Neutrophil (primary cell): ENCODE results near the gene ADAMTS14.

Source experiments
- H3K27ac ChIP-seq: fragments of 200-600 bp; sonication (generic); 2 replicates; pipeline ENCODE4 v1.5.1; 2016; ENCODE audit warnings: mild to moderate bottlenecking, moderate library complexity
- H3K27me3 ChIP-seq: fragments of 200-600 bp; sonication (generic); 2 replicates; pipeline ENCODE4 v1.6.0; 2016; ENCODE audit warnings: mild to moderate bottlenecking
- H3K36me3 ChIP-seq: fragments of 200-600 bp; sonication (generic); 2 replicates; pipeline ENCODE4 v1.5.1; 2017
- H3K4me1 ChIP-seq, 2 experiments: fragments of 200-600 bp in 1 of 2; sonication (generic) in 1 of 2; 1 replicate in 1 of 2; 2 replicates in 1 of 2; pipeline versions ENCODE4 v1.5.1 to v1.6.1; 2013 to 2016; ENCODE audit warnings: low read depth in 1 of 2, low read length in 1 of 2, mild to moderate bottlenecking in 1 of 2, moderate library complexity in 1 of 2; ENCODE audit not compliant: control insufficient read depth in 1 of 2, insufficient read depth in 1 of 2
- H3K4me3 ChIP-seq, 2 experiments: fragments of 200-600 bp in 1 of 2; sonication (generic) in 1 of 2; 1 replicate in 1 of 2; 2 replicates in 1 of 2; pipeline ENCODE4 v1.5.1; 2013 to 2016; ENCODE audit warnings: low read depth in 1 of 2, low read length in 1 of 2, mild to moderate bottlenecking in 1 of 2, moderate library complexity in 1 of 2
- H3K9me3 ChIP-seq: fragments of 200-600 bp; sonication (generic); 2 replicates; pipeline ENCODE4 v1.5.1; 2016
- TF ChIP-seq, protein P1 (sequence below): fragments of 200-600 bp; sonication (generic); IDR thresholded peaks from 2 replicates; pipeline ENCODE4 v1.5.1; 2016; ENCODE audit warnings: antibody characterized with exemption

Gene ADAMTS14

DNA sequence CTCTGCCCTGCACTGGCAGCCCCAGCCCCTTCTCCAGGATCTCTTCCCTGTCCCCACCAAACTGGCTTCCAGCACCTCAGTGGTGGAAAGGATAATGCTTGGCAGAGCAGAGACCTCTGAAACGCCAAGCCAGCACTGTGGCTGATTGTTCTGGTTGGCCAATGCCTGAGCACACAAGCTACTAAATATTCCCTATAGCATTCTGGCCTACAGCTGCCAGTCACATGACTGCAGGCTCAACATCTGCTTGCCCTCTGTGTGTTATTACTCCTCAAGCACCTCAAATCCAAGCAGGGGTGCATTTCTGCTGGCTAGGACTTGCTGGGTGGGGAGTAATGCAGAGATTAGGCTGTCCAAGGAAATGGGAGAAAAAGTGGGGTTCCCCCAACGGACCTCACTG is 106.8 kb downstream of the ADAMTS14 start:
- H3K27ac ChIP-seq: no peak overlapping the region
- no peaks in the 10 kb centered on the region for H3K36me3 ChIP-seq
- H3K27me3 ChIP-seq: peaks cover 10% of the 10 kb centered on the region
- TF ChIP-seq, protein P1, sequence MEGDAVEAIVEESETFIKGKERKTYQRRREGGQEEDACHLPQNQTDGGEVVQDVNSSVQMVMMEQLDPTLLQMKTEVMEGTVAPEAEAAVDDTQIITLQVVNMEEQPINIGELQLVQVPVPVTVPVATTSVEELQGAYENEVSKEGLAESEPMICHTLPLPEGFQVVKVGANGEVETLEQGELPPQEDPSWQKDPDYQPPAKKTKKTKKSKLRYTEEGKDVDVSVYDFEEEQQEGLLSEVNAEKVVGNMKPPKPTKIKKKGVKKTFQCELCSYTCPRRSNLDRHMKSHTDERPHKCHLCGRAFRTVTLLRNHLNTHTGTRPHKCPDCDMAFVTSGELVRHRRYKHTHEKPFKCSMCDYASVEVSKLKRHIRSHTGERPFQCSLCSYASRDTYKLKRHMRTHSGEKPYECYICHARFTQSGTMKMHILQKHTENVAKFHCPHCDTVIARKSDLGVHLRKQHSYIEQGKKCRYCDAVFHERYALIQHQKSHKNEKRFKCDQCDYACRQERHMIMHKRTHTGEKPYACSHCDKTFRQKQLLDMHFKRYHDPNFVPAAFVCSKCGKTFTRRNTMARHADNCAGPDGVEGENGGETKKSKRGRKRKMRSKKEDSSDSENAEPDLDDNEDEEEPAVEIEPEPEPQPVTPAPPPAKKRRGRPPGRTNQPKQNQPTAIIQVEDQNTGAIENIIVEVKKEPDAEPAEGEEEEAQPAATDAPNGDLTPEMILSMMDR: no peak
- no peak overlapping the region for H3K4me3 ChIP-seq
- no peaks in the 10 kb centered on the region for H3K9me3 ChIP-seq
- H3K4me1 ChIP-seq: no peaks in the 10 kb centered on the region

DNA sequence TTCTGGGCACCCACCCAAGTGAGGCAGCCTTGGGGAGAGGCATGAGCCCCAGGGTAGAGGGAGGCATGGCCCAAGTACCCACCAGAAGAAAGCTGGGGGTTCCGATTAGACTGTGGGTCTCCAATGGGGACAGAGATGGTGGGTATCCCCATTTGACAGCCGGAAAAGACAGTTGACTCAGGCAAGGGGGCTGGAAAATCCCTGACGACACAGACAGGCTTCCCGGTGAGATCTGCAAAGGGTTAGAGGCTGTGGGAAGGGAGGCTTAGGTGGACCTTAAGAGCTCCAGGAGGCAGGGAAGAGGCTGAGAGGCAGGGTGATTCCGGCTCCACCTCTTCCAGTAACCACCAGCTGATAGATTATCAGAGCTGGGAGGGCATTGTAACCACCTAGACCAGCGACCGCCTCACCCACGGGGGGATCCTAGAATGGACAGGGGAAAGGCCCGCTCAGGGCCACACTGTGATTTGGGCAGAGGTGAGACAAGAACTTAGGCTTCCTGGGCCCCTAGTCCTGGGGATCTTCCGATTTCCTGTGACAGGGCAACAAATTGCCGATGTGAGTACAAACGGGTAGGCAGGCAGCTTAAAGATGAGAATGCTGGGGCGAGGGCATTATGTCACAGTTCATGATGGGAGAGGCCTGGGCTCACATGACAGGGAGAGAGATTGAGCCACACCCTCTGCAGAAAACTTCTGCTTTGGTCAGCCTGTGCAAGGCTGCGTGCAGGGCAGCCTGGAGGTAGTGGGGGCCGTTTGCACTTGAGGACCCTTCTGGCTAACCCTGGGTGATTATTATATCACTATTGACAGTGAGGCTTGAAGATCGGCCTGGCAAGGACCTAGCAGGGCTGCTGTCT is 107.4 kb downstream of the ADAMTS14 start:
- TF ChIP-seq, protein P1: no peak
- no peaks in the 10 kb centered on the region for H3K9me3 ChIP-seq
- H3K4me1 ChIP-seq: no peaks in the 10 kb centered on the region
- peaks cover 16% of the 10 kb centered on the region for H3K27me3 ChIP-seq
- no peaks in the 10 kb centered on the region for H3K36me3 ChIP-seq
- no peak overlapping the region for H3K4me3 ChIP-seq
- no peak overlapping the region for H3K27ac ChIP-seq

DNA sequence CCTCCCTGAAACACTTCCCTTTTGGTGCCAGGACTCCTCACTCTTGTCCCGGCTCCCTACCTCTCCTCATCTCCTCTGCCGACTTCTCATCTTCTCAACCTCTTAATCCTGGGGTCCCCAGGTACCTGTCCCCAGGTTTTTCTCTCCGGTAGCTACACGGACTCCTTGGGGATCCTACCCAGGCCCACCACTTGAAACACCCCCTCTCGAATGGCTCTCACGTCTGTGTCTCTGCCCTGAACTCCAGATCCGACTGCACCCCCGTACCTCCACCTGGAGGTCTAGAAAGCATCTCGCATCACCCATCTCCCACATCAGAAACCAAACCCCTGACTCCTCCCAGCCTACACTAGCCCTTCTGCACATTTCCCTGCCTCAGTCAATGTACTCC is 108.1 kb downstream of the ADAMTS14 start:
- Histone ChIP-seq H3K4me1 (no peaks in the 10 kb centered on the region), H3K9me3 (no peaks in the 10 kb centered on the region), H3K27ac (no peak overlapping the region), H3K4me3 (no peak overlapping the region), H3K36me3 (no peaks in the 10 kb centered on the region), H3K27me3 (peaks cover 22% of the 10 kb centered on the region)
- TF ChIP-seq, protein P1: no peak

DNA sequence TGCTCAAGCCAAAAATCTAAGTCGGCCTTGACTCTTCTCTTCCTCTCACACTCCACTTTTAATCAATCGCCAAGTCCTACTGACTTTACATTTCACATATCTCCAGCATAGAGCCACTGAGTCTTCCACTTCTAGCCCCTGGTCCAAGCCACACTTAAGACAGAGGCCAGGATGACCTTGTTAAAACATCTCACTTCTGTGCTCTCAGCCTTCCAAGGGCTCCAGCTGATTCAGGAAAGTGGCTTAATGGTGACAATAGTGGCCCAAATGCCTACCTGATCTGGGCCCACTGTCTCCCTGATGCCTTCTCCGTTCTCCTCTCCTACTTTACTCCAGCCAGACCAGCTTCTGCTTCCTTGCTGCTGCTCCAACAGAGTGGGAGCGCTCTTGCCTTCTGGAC is 108.5 kb downstream of the ADAMTS14 start:
- Histone ChIP-seq H3K27ac (no peak overlapping the region), H3K4me1 (no peaks in the 10 kb centered on the region), H3K9me3 (no peaks in the 10 kb centered on the region), H3K36me3 (no peaks in the 10 kb centered on the region), H3K4me3 (no peak overlapping the region), H3K27me3 (peaks cover 24% of the 10 kb centered on the region)
- TF ChIP-seq, protein P1: no peak

DNA sequence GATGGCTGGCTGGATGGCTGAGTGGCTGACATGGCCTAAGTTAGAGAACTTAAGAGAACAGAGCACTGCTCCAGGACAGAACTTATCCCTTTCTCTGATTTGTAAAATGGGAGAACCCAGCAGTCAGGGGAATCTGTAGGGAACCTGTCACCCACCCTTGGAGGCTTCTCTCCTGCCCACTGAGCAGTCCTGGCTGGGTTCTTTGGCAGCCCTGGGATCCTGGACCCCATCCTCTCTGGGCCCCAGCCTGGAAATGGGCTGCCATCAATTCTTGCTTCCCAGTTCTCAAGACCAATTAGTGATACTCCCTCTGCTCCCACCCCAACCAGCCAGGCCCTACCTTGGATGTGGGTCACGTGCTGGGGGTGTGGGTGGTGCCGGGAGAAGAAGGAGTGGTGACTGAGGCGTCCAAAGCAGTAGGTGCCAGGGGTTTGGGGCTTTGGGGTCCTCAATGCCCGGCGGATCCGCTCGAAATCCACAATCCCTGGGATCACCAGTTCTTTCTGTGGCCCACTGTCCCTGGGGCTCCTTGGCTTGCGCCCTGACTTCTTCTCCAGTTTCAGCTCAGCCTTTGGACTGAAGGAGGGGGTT is 109.2 kb downstream of the ADAMTS14 start:
- Histone ChIP-seq H3K27ac (no peak overlapping the region), H3K4me1 (no peaks in the 10 kb centered on the region), H3K4me3 (no peak overlapping the region), H3K9me3 (no peaks in the 10 kb centered on the region), H3K36me3 (no peaks in the 10 kb centered on the region), H3K27me3 (peaks cover 24% of the 10 kb centered on the region)
- TF ChIP-seq, protein P1: no peak
